GM21528 (cell line): Measurements from ENCODE around the gene FADS6.

Experiments used
- ATAC-seq: cut with Tn5 transposase; IDR thresholded peaks from one replicate; pipeline ENCODE4 v1.9.1; 2021; ENCODE audit warnings: mild to moderate bottlenecking, moderate library complexity; ENCODE audit not compliant: unreplicated experiment, low FRiP score

Gene FADS6

DNA sequence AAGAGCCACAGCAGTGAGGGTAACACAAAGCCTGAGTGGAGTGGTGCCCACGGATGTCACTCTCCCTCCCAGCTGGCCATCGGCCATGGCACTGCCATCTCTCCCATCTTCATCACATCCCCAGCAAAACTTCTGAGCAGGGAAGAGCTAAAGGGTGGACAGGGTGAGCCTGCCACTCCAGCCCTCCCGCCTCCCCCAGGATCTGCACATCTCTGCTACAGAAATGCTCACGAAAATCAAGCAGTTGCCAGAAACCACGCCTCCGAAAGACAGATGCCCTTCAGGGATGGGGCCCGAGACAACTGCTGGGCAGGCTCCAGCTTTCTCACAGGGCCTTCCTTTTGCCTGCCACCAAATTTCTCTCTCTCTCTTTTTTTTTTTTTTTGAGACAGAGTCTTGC, 37.3 kb downstream of the FADS6 start:
- ATAC-seq, result no peak

DNA sequence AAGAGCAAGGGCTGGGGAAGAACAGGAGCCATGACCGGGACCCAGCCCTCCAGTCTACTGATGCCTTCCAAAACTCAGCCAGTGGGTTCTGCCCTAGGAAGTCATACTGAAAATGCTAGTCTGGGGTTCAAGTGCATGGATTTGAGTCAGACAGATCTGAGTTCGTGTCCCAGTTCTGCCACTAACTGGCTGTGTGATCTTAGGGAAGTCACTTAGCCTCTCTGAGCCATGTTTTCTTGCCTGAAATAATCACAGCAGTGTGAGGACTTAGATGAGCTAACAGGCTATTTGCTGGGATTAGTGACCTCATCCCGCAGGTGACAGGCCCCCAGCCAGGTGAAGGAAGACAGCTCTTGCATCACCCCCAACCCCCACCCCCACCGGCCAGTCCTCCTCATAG, 38.1 kb downstream of the FADS6 start:
- ATAC-seq, result no peak

DNA sequence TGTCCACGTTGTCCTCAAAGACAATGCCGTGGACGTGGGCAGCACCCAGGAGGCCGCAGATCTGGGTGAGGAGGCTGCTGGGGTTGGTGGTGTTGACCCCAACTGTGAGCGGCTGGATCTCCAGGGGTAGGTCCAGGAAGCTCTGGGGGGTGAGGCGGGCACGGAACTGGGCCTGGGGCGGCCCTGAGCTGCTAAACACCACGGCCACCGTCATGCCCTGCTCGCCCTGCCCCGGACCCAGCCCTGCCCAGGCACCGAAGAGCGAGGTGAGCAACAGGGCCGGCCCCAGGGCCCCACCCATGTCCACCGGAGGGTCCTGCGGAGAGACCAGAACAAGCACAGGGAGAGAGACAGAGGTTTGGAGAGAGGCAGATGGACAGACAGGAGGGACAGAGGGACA, 38.6 kb downstream of the FADS6 start:
- ATAC-seq, result no peak

DNA sequence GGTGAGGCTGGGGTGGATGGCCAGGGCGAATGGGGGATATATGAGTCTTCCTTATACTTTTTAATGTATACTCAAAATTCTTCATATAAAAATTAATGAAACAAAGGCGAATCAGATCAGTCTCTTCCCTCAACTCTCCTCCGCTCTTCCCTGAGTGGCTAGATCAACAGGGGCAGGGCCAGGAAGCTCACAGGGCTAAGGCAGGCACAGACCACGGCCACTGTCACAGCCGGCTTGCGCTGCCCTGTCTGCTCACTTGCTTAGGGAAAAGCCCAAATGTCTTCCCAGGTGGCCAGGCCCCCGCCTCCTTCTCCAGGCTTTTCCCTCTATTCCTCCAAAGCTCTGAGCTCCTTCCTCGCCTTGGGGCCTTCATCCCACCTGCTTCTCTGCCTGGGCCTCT, 39.8 kb downstream of the FADS6 start:
- no peak for ATAC-seq

DNA sequence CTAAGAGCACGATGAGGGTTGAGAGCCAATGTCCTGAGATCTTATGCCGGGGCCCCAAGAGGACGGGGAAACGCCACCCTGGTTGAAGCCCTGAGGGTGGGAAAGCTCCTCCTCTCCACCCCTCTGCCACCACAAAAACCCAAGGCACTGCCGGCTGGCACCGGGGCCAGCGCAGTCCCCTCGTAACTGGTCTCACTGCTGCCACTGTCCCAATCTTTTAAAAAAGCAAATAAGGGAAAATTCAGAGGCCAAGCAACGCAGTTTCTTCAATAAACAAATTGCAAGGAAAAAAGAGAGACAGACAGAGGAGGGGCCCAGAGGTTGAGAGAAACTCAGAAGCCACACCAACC, 40.4 kb downstream of the FADS6 start:
- ATAC-seq, result no peak

DNA sequence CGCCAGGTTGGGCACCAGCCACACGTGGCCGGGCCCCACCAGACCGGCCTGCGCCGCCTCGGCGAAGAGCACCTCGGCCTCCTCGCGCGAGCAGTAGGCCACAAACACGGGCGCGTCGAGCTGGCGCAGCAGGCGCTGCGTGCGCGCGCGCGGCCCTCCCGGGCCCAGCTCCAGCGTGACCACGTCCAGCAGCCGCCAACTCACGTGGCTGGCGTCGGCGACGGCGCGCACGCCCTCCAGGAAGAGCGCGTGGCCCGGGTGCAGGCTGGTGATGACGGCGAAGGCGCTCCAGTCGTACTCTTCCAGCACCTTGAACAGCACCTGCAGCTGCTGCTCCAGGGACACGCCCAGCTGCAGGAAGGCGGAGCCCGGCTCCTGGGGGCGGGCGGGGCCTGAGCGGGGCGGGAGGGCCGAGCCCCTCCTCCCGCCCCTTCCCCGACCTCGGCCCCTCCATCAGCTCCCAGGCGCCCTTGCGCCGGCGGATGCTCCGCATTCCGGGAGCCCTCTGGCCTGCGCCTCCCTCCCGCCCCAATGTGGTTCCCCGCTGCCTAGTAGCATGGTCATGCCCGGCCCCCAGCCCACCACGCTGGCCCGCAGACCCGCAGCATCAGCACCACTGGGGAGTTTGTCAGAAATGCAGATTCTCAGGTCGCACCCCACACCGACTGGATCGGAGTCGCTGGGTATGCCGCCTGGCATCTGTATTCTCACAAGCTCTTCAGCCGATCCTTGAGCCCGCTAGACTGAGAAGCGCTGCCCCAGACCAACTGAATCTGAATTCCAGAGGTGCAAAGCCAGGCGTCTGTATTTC, 41.0 kb downstream of the FADS6 start:
- no peak for ATAC-seq

DNA sequence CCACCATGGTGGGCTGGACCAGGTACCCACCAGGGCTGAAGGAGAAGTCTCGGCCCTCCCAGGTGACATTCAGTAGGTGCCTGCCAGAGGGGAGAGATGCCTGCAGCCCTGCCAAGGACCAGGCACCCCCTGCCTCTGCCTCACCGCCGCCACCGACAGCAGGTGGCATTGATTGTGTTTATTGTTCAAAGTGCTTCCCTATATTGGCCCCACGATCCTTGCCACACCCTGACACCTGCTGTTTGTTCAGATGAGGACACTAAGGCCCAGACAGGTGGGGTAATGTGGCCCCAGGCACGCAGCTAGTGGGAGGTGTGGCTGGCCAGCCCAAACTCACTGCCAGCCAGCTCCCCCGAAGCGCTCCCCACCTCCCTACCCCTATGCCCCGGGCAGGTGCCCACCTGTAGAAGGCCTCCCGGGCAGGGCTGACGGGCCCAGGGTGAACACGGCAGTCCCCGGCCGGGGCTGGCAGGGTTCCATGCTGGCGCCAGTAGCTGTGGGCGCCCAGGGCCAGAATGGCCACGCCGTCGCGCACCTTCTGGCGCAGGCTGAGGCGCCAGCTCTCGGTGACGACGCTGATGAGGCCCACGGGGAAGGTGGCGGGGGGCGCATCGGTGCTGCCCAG, 41.7 kb downstream of the FADS6 start:
- ATAC-seq, result no peak

DNA sequence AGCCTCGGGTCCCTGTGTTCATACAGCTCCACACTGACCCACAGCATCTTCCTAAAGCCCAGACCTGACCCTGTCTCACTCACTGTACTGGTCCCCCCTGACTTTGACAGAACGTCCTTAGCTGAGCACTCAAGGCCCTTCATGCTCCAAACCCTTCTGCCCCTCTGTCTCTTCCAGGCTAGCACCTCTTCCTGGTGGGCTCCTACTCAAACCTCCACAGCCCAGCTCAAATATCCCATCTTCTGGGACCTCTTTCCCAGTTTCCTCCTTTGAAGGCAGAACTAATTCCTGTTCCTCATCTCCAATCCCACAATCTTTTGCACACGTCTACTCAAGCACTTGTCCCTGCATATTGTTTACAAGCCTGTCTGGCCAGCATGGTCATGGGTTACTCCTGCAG, 42.5 kb downstream of the FADS6 start:
- no peak for ATAC-seq

DNA sequence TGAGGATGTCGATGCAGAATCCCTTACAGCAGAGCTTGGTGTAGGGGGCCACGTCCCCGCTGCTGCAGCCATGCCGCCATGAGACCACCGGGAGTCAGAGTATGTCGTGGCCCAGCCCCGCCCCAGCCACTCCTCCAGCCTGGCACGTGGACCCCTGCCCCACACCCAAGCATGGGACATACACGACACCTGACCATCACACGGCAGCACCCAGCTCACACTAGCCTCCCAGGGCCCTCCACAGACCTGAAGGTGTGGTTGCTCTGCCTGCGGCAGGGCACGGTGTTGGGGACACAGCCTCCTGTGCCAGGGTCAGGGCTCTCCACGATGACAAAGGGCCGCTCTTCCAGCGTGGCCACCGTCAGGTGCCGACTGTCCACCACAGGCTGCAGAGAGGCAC, 43.1 kb downstream of the FADS6 start:
- ATAC-seq, result no peak

DNA sequence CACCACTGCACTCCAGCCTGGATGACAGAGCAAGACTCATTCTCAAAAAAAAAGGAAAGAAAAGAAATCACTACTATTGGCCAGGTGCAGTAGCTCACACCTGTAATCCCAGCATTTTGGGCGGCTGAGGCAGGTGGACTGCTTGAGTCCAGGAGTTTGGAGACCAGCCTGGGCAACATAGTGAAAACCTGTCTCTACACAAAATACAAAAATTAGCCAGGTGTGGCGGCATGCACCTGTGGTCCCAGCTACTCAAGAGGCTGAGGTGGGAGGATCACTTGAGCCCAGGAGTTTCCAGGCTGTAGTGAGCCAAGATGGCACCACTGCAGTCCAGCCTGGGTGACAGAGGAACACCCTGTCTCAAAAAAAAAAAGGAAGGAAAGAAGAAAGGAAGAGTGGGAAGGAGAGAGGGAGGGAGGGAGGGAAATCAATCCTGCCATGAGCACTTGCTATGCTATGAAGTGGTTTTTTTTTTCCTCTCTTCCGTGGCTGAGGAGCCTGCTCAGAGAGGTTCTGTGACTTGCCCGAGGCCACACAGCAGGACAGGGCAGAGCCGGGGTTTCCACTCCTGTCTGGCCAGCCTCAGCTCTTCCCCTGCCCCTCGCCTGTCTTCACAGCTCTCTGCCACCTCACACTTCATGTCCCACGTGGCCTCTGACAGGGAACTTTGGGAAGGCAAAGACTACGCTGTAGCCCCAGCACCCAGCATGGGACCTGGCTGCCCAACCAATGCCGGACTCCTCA, 44.6 kb downstream of the FADS6 start:
- ATAC-seq, result no peak

DNA sequence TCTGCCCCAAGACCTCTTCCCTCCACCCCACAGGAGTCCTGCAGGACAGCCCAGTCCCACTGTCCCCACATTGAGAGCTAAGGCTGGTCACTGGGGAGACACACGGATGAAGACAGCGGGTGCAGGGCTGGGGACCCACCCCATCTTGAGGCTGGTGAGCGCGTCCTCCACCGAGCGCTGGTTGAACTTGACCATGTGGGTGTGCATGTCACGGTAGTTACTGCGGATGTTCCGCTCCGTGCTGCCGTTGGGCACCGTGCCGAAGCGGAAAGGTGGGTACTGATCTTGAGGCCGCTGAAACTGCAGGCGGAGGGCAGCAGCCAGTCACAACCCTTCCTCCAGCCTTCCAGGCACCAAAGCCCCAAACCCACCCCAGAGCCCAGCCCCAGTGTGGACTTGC, 46.8 kb downstream of the FADS6 start:
- ATAC-seq, result no peak

DNA sequence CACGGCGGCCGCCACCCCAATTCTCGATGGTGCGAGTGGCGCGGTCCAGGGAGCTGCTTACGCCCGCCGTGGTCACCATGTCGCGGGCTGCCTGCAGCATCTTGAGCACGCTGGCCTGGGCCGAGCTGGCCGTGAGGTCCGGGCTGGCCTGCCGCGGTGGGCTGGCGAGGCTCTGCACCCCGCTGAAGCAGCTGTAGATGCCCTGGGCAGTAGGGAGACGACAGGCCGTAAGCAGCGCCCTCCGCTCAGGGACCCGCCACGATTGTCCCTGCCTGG, 50.1 kb downstream of the FADS6 start:
- ATAC-seq, result no peak

DNA sequence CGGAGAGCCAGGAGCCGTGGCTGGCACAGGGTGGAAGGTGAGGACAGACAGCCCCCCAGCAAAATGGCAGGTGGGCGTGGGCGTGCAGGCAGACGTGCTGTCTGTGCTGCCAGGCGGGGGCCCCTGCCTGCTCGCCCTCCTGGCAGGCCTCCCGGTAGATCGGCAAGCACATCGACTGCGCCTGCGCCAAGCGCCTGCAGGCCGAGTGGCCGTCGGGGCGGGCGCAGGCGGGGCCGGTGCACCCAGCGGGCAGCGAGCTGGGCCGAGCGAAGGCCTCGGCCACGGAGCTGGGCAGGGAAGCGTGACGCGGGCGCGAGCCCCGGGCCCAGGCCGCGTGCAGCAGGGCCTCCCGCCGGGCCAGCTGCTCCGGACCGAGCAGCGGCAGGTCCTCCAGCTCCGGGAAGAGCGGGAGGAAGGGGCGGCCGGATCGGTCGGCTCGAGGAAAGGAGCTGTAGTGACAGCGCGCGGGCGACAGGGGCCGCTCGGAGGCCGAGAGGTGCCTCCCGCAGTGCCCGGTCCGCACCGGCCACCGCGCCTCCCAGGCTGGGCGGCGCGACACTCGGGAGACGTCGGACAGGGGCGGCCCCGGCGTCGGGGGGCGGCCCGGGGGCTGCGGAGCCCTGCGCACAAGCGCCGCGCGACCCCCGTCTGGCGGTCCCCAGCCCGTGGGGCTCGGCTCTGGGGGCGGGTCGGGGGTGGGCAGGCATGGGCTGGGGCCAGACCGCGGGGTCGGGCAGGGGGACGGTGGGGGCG, 50.7 kb downstream of the FADS6 start:
- no peak for ATAC-seq

DNA sequence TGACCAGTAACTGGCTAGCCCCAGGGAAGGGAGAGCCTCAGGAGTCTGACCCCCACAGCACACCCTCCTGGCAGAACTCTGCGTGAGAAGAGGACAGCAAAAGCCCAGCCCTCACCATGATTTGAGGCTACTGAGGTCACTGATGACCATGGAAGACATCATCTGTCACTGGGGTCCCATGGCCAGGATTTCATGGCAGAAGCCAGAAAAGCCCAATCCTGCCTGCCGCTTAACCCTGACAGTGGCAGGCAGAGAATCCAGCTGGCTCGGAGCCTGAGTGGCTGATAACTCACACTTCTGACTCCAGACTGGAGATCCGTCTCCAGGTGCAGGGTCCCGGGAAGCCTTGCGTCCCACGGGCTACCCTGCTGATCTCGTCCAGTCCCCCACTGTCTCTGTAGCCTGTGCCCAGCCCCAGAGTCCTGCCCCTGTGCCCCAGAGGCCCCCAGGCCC, 51.3 kb downstream of the FADS6 start:
- no peak for ATAC-seq

DNA sequence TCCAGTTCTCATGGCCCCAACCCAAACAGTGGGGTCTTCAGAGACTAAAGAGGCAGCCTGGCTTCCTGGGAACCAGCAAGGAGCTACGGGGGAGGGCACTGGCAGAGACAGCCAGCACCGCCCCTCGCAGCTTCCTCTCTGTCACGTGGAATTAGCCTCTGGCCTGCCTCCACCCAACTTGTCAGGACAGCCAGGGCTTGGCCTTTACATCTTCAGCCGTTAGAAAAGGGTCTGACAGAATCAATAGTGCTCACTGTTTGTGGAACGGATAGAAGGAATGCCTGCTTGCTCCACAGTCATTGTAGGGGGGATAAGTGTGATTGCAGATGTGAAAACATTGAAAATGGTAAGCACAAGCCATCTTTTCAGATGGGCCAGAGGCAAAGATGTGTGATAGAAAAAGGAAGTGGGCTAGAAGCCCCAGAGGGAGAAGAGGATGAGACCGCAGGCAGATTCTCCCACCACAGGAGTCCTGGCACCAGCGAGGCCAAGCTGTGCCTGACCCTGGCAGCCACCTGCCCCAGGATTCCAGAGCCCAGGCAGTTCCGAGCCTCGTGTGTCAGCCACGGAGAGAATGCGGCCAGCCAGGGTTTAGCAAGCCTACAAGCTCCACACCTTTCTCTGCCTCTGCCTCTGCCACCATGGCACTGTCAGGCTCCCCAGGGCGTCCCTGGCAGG, 52.3 kb downstream of the FADS6 start:
- ATAC-seq, result no peak

DNA sequence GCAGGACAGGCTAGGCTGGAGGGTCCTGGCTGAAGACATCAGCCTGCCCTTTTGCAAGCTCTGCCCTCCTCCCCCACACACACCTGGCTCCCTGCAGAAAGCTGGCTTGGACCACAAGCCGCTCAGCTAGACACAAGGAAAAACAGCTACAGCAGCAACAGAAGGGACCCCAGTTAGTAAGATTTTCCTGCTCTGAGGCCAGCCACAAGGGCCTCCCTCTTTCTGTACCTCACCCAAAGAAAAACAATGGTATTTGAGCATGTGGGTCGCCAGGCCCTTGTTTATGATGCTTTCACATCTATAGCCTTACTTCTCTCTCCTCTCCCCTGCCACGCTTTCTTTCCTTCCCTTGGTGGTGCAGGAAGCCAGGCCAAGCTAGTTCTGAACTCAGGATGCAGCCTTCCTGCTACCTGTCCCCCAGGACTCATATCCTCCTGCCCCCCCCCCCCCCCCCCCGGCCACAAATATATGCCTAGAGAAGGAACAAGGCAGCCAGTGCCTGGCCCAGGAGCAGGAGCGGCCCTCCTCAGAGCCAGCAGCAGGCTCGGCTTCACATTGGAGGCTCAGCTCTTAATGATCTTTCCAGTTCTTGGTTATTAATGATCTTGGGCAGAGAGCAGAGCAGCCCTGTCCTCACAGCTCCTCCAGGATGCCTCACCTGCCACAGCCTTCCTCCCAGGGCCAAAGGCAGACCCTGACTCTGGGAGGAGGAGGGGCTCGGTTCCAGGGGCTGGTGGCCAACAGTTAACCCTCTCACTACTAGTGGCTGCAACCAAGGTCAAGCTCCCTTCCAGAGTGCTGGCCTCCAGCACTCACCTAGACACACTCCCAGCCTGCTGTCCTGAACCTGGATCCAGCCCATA, 53.2 kb downstream of the FADS6 start:
- no peak for ATAC-seq

DNA sequence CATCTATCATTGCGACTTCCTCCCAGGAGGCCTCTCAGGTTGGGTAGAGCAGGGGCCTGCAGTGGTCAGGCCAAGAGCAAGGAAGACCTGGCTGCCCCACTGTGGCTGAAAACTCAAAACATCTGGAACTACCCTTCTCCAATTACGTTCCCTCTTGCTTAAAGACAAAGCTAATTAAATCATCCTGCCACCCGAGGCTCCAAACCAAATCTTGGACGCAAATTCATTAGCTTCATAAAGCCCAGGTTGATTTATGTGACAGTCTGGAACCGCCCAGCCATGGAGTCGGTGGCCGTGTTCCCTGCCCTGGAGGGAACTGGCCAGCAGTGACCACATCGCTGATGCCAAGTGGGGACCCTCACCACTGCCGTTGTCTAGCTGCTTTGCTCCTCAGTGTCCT, 55.2 kb downstream of the FADS6 start:
- ATAC-seq, result no peak

DNA sequence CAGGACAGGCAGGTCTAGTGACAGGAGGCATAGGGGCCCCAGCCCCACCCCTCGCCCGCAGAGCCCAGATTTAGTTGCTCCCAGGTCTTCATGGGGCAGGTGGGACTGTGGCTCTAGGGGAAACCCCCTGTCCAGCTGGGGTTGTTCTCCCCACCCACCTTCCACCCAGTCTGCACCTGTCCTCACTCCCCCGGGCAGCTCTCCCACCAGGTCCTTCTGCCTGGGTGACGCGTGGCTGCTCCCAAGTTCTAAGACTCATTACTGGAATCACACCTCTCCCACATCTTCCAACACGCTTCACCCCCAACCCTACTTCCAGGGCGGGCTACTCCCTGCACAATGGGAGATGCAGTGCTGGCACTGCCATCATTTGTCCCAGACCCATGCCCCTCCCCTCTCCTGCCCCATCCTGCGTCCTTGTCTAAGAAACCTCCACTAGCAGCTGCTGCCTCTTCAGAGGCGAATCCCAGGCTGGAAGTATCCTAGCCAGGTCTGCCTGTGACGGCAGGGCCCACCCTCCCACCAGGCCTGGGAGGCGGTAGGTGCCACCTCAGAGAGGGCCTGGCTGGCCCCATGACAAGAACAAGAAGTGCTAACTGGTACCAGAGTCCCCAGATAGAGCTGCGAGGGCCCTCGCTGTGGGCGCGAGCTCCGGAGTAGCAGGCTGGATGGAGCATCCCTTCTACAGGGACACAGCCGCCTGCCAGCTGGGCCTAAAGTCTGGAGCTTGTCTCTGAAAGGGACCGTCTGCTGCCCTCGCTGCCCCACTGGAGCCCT, 56.6 kb downstream of the FADS6 start:
- ATAC-seq, result no peak

DNA sequence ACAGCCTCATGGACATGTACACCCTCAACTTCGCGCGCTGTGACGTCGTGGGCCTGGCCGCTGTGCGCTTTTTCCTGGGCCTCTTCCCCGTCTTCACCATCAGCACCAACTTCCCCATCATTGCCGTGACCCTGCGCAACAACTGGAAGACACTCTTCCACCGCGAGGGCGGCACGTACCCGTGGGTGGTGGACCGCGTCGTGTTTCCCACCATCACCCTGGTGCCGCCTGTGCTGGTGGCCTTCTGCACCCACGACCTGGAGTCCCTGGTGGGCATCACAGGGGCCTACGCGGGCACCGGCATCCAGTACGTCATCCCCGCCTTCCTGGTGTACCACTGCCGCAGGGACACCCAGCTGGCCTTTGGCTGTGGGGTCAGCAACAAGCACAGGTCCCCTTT, 57.2 kb downstream of the FADS6 start:
- no peak for ATAC-seq
